Activated CD4-positive, alpha-beta memory T cell treated with anti-CD3 and anti-CD28 coated beads for 36 hours (primary cell): Measurements from ENCODE around the gene SIK2. TPM values are rescaled to one million over a fixed set of nuclear protein-coding genes. Genes with fewer than 3 reads are reported as not detected.
A peak's percentile ranks its signal among the peaks of the same experiment; 100 is the strongest.

ENCODE experiments used
- CTCF ChIA-PET: fragments of 350-600 bp; sonication (Branson Sonifier 250); formaldehyde crosslinking; loops from one replicate; lab custom pipeline; 2021; ENCODE audit warnings: antibody characterized with exemption, inconsistent platforms; lab: Charles Lee
- POLR2A ChIA-PET: fragments of 350-600 bp; sonication (Branson Sonifier 250); formaldehyde crosslinking; loops from one replicate; lab custom pipeline; 2021; ENCODE audit warnings: antibody characterized with exemption; lab: Charles Lee
- DNase-seq: peaks from one replicate; pipeline ENCODE4 v3.0.0-alpha.2; 2020
- H3K27ac Mint-ChIP-seq: one replicate; pipeline ENCODE4 v1.8.0; 2021; ENCODE audit warnings: mixed read lengths
- H3K27me3 Mint-ChIP-seq: one replicate; pipeline ENCODE4 v1.8.0; 2021; ENCODE audit warnings: mixed read lengths
- H3K36me3 Mint-ChIP-seq: one replicate; pipeline ENCODE4 v1.8.0; 2021; ENCODE audit warnings: mixed read lengths
- H3K4me1 Mint-ChIP-seq: one replicate; pipeline ENCODE4 v1.8.0; 2021; ENCODE audit warnings: low read depth, mixed read lengths
- H3K4me3 Mint-ChIP-seq: one replicate; pipeline ENCODE4 v1.8.0; 2021; ENCODE audit warnings: mild to moderate bottlenecking, mixed read lengths
- H3K9me3 Mint-ChIP-seq: one replicate; pipeline ENCODE4 v1.8.0; 2021; ENCODE audit warnings: mixed read lengths
- intact Hi-C: fragments of 100-400 bp; cut with micrococcal nuclease; formaldehyde crosslinking; loops from one replicate; pipeline ENCODE4 v1.15.1; 2023
- total RNA-seq, 2 experiments: library from RNA; stranded (reverse); gene quantifications; one replicate each; pipeline ENCODE4 v1.2.3, GENCODE V29; 2021

The SIK2 gene
- total RNA-seq, 2 experiments from 2014 or later = 4.6 to 6.2 TPM

DNA sequence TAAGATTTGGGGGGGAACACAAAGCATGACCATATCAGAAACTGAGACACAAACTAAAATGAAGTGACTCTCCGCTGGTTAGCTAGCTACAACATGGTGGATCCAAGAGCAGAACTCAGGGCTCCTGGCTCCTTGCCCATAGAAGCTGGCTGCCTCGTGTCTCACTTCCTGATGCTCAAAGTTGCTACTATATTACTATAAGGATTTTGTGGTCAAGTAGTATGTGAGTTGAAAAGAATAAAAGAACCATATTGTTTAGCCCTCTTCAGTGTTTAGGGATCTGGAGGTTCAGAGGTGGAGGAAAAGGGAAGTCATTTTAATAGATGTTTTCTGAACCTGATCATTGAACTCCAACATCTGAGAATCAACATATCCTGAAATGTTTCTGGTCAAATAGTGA lies 16.9 kb upstream of the SIK2 start:
- no peak overlapping the region for H3K27ac Mint-ChIP-seq

DNA sequence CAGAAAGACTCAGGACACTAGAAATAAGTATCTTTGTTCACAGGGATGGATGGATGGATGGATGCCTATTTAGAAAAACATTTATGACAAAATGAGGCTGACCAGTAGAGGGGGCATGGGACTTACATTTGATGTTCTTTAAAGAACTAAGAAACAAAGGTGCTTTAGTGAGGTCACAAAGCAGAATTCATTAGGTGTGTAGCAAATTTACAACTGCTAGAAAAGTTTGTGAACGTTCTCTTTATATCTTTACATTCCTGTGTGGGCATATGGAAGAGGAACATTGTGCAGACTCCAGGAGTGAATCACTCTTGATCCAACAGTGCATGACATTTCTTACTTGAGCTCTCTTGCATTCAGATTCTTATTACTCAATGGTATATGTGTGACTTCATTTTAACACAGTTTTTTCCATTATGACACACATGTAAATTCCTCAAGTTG lies 15.8 kb upstream of the SIK2 start:
- no peaks in the 10 kb centered on the region for H3K27me3 Mint-ChIP-seq
- H3K4me1 Mint-ChIP-seq = no peaks in the 10 kb centered on the region
- POLR2A ChIA-PET = interaction anchor here (1.0 to 1.3 kb wide), 2 partner anchors 190 to 500 kb away, joined by 3 to 5 read pairs; partner anchors contain the start of genes SDHD and TIMM8B
- peak; percentile 35 for DNase-seq
- no peak overlapping the region for H3K4me3 Mint-ChIP-seq
- no peaks in the 10 kb centered on the region for H3K36me3 Mint-ChIP-seq
- intact Hi-C loops = loop anchor here (1.0 to 2.0 kb wide), 3 partner anchors 22 to 255 kb away; no protein-coding TSS in a partner anchor
- CTCF ChIA-PET = interaction anchor here (0.6 to 5.7 kb wide), 22 partner anchors 11 to 304 kb away, joined by 3 to 101 read pairs (median 4); partner anchors contain the start of genes ALG9, PPP2R1B and SIK2
- H3K27ac Mint-ChIP-seq = no peak overlapping the region
- H3K9me3 Mint-ChIP-seq = no peaks in the 10 kb centered on the region

More for the DNA sequence above, 16.9 kb upstream of the SIK2 start:
- H3K36me3 Mint-ChIP-seq = no peaks in the 10 kb centered on the region
- H3K9me3 Mint-ChIP-seq = no peaks in the 10 kb centered on the region
- H3K4me3 Mint-ChIP-seq = no peak overlapping the region
- CTCF ChIA-PET = interaction anchor here (0.7 to 5.7 kb wide), 8 partner anchors 19 to 258 kb away, joined by 3 to 101 read pairs (median 4); partner anchors contain the start of gene PPP2R1B
- H3K27me3 Mint-ChIP-seq = no peaks in the 10 kb centered on the region
- DNase-seq = no peak
- intact Hi-C loops = no loop called here
- POLR2A ChIA-PET = no interaction called here
- H3K4me1 Mint-ChIP-seq = no peaks in the 10 kb centered on the region

- CTCF ChIA-PET = interaction anchor here (0.8 to 5.7 kb wide), 2 partner anchors 188 to 189 kb away, joined by 3 to 101 read pairs; no protein-coding TSS in a partner anchor
- intact Hi-C loops = no loop called here
- POLR2A ChIA-PET = interaction anchor here (1.2 kb wide), 1 partner anchor 177 kb away, joined by 3 read pairs; the partner anchor contains the start of gene PPP2R1B
These were observed 13.1 kb upstream of the SIK2 start for GRCh38 chr11:111589114-111589513.

DNA sequence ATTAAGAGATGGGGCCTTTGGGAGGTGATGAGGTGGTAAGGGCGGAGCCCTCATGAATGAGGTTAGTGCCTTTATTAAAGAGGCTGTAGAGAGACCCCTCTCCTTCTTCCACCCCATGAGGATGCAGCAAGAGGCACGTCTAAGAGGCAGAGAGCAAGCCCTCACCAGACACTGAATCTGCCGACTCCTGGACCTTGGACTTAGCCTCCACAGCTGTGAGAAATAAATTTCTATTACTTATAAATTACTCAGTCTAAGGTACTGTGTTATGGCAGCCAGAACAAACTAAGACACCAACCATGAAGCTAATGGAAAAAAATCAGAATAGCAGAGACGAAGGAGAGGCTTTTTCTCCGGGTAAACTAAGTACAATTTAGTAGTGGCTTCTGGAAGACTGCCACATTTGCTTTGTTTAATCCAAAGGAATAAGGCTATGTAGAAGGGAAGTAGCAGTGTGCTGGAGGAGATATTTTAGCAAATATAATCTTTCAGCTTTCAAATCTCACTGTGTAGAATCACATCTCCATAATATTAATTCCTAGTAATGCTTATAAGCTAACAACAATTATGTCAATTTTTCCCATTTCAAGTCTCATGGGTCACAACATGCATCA lies 12.3 kb upstream of the SIK2 start:
- no peak for DNase-seq
- Mint-ChIP-seq H3K9me3 (no peaks in the 10 kb centered on the region), H3K27me3 (peaks cover 1% of the 10 kb centered on the region), H3K36me3 (no peaks in the 10 kb centered on the region), H3K4me1 (no peaks in the 10 kb centered on the region), H3K27ac (no peak overlapping the region), H3K4me3 (no peak overlapping the region)
- POLR2A ChIA-PET = interaction anchor here (0.6 to 1.2 kb wide), 2 partner anchors 151 to 176 kb away, joined by 3 read pairs; partner anchors contain the start of gene PPP2R1B
- CTCF ChIA-PET = interaction anchor here (0.6 to 1.2 kb wide), 4 partner anchors 14 to 524 kb away, joined by 3 read pairs; no protein-coding TSS in a partner anchor
- intact Hi-C loops = no loop called here

More at GRCh38 chr11:111589114-111589513, 13.1 kb upstream of the SIK2 start:
- Mint-ChIP-seq H3K4me3 (no peak overlapping the region), H3K9me3 (no peaks in the 10 kb centered on the region), H3K27ac (no peak overlapping the region), H3K36me3 (no peaks in the 10 kb centered on the region), H3K4me1 (no peaks in the 10 kb centered on the region), H3K27me3 (no peaks in the 10 kb centered on the region)
- no peak for DNase-seq

DNA sequence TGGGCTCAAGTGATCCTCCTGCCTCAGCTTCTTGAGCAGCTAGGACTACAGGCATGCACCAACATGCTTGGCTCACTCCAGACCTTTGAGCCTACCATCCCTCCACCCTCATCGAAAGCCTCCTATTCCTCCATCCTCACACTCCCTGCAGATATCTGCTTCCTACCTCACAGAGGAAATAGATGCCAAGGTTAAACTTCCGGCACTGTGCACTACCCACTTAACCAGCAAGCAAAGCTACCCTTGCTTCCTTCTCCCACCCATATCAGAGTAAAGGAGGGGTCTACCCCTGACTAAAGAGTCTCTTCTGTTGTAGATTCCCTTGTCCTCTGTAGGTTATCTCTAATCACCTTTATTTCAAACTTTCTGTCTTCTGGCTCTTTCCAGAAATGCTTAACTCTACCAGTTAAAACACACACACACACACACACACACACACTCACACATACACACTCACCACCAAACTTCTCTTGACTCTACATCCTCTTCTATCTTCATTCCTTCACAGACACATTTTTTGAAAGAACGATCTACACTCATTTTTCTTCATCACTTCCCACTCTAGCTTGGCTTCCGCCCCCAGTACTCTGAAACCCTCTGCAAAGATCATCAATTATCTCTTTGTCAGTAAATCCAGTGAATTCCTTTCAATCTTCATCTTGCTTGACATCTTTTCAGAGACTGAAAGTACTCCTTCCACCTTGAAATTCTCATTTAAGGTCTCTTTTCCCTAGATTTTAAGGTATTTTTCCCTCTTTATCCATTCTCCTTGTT lies 10.9 kb upstream of the SIK2 start:
- ChIA-PET POLR2A (no interaction called here), CTCF (no interaction called here)
- intact Hi-C loops = no loop called here
- H3K9me3 Mint-ChIP-seq = no peaks in the 10 kb centered on the region
- no peaks in the 10 kb centered on the region for H3K4me1 Mint-ChIP-seq
- no peak for DNase-seq
- H3K4me3 Mint-ChIP-seq = no peak overlapping the region
- peaks cover 7% of the 10 kb centered on the region for H3K27me3 Mint-ChIP-seq
- no peaks in the 10 kb centered on the region for H3K36me3 Mint-ChIP-seq
- H3K27ac Mint-ChIP-seq = no peak overlapping the region

DNA sequence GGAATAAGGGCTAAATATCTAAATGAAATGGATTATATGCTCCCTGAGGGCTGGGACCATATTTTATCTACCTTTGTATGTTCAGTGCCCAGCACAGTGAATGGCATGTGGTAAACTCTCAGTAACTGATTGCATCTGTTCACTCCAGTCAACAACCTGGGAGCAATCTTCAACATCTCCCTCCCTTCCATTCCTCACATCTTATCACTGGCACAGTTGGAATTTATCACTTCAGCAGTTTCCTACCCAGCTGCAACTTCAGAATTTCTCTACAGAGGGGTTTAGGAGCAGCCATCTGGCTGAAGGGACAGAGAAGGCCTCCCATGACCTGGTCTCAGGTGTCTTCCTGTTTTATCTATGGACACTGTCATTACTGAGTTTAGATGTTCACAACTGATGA lies 9.8 kb upstream of the SIK2 start:
- H3K4me3 Mint-ChIP-seq = no peak overlapping the region
- no peaks in the 10 kb centered on the region for H3K4me1 Mint-ChIP-seq
- no peak for DNase-seq
- peaks cover 7% of the 10 kb centered on the region for H3K27me3 Mint-ChIP-seq
- CTCF ChIA-PET = interaction anchor here (1.0 kb wide), 1 partner anchor 184 kb away, joined by 3 read pairs; no protein-coding TSS in a partner anchor
- H3K9me3 Mint-ChIP-seq = no peaks in the 10 kb centered on the region
- no peak overlapping the region for H3K27ac Mint-ChIP-seq
- intact Hi-C loops = no loop called here
- POLR2A ChIA-PET = no interaction called here
- H3K36me3 Mint-ChIP-seq = no peaks in the 10 kb centered on the region

DNA sequence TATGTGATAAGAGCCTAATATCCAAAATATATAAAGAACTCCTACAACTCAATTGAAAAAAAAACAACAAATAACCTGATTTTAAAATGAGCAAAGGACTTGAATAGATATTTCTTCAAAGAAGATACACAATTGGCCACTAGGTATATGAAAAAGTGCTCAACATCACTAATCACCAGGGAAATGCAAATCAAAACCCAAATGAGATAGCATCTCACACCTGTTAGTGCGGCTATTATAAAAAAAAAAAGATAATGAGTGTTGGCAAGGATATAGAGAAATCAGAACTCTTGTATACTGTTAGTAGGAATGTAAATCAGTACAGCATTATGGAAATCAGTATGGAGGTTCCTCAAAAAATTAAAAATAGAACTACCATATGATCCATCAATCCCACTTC lies 5.9 kb upstream of the SIK2 start:
- Mint-ChIP-seq H3K27me3 (peaks cover 7% of the 10 kb centered on the region), H3K27ac (no peak overlapping the region), H3K36me3 (no peaks in the 10 kb centered on the region), H3K4me1 (peaks cover 5% of the 10 kb centered on the region), H3K4me3 (no peak overlapping the region), H3K9me3 (no peaks in the 10 kb centered on the region)
- DNase-seq = no peak
- intact Hi-C loops = no loop called here
- ChIA-PET CTCF (interaction anchor here (2.3 kb wide), 1 partner anchor 9 kb away, joined by 20 read pairs; no protein-coding TSS in a partner anchor), POLR2A (no interaction called here)

- Mint-ChIP-seq H3K36me3 (no peaks in the 10 kb centered on the region), H3K27me3 (peaks cover 7% of the 10 kb centered on the region), H3K27ac (no peak overlapping the region), H3K9me3 (no peaks in the 10 kb centered on the region), H3K4me3 (no peak overlapping the region), H3K4me1 (peaks cover 11% of the 10 kb centered on the region)
- intact Hi-C loops = no loop called here
- no peak for DNase-seq
- ChIA-PET POLR2A (no interaction called here), CTCF (interaction anchor here (0.7 to 2.3 kb wide), 6 partner anchors 11 to 316 kb away, joined by 3 to 20 read pairs (median 6); no protein-coding TSS in a partner anchor)
These were observed 4.1 kb upstream of the SIK2 start for GRCh38 chr11:111598148-111598547.

DNA sequence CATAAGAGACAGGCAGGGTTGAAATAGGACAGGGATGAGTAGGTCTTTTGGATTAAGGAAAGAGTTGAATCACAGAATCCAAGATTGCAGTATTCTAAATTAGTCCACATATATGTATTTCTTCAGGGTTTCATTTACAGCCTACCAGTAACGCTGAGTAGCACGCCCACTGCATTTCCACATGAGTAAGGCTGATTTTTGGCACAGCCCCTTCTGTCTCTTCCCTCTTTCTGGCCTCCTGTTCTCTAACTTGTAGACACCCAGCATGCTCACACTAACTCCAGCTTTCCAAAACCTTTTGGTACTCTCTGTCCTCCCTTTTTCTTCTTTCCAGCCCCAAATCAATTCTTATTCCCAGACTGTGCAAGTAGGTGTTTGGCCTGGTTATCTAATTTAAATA lies 3.7 kb upstream of the SIK2 start:
- H3K4me1 Mint-ChIP-seq = peaks cover 15% of the 10 kb centered on the region
- CTCF ChIA-PET = interaction anchor here (0.7 to 2.3 kb wide), 7 partner anchors 11 to 316 kb away, joined by 3 to 20 read pairs (median 4); no protein-coding TSS in a partner anchor
- peaks cover 7% of the 10 kb centered on the region for H3K27me3 Mint-ChIP-seq
- no peaks in the 10 kb centered on the region for H3K9me3 Mint-ChIP-seq
- no peak overlapping the region for H3K4me3 Mint-ChIP-seq
- POLR2A ChIA-PET = no interaction called here
- H3K36me3 Mint-ChIP-seq = no peaks in the 10 kb centered on the region
- DNase-seq = no peak
- no peak overlapping the region for H3K27ac Mint-ChIP-seq
- intact Hi-C loops = no loop called here

DNA sequence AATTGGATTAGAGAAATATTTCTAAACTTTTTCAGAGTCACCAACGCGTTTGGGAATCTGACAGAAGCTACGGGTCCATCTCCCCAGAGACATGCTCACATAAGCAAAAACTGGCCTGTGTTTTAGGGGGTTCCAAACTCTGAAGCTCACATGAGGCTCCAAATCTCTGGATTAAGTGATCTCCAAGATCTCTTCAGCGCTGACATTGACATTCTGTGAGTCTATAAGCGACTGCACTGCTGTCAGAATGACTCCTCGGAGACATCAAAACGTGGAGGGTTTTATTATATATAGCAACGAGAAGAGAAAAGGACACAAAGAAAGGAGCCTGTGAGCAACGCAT lies 642 bp upstream of the SIK2 start:
- Mint-ChIP-seq H3K4me3 (peak overlapping the region; percentile 75), H3K27me3 (no peaks in the 10 kb centered on the region), H3K4me1 (peaks cover 30% of the 10 kb centered on the region), H3K9me3 (no peaks in the 10 kb centered on the region), H3K27ac (peak overlapping the region; percentile 77), H3K36me3 (no peaks in the 10 kb centered on the region)
- intact Hi-C loops = loop anchor here (5.0 kb wide), 5 partner anchors 69 to 681 kb away; partner anchors contain the start of gene DLAT
- POLR2A ChIA-PET = no interaction called here
- no peak for DNase-seq
- CTCF ChIA-PET = interaction anchor here (1.0 to 4.4 kb wide), 4 partner anchors 15 to 240 kb away, joined by 3 to 58 read pairs (median 6); no protein-coding TSS in a partner anchor

DNA sequence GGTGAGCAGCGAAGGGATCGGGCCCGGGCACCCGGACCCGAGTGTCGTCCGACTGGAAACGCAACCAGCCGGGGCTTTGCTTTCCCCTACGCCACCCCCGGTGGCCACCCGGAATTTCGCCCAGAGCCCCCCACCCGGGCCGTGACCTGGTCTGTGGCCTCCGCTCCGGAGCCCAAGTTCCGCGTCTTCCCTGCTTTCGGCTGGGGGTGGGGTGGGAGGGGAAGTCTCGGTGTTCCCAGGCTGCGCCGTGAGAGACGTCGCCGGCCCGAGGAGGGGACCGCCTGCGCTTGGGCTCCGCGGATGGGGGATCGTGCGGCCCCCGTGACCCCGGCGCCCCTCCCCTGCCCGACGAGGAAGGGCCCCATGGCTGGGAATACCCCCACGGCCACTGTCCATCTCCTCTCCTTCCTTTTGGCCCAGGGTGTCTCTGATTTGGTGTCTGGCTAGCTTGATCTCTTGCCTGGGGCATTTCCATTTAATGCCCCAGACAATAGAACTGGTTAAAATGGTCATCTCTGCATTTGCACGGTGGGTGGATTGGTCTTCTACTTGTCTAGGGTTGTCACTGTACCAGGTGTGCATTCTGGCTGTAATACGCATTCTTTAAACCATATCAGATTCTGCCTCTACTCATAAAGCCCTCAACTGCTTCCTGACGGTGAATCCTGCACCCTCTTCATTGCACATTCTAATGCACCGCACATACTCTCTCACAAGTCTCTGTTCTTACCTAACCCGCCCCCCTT lies 789 bp downstream of the SIK2 start:
- Mint-ChIP-seq H3K27ac (peak overlapping the region; percentile 73), H3K27me3 (no peaks in the 10 kb centered on the region), H3K9me3 (no peaks in the 10 kb centered on the region), H3K4me1 (peaks cover 30% of the 10 kb centered on the region), H3K36me3 (no peaks in the 10 kb centered on the region), H3K4me3 (peak overlapping the region; percentile 91)
- POLR2A ChIA-PET = interaction anchor here (0.6 to 1.6 kb wide), 3 partner anchors 163 to 268 kb away, joined by 3 read pairs; partner anchors contain the start of gene PPP2R1B
- DNase-seq = no peak
- CTCF ChIA-PET = interaction anchor here (0.6 to 4.4 kb wide), 10 partner anchors 13 to 174 kb away, joined by 3 to 58 read pairs (median 4); partner anchors contain the start of gene PPP2R1B
- intact Hi-C loops = loop anchor here (1.0 to 5.0 kb wide), 12 partner anchors 38 to 679 kb away; partner anchors contain the start of genes ALG9, CFAP68, DLAT and FDXACB1
